Kidney (tissue), 14 donors: ENCODE data around the gene DLL4. TPM values are rescaled to one million over a fixed set of nuclear protein-coding genes. Genes with fewer than 3 reads are reported as not detected.

Experiments used
- DNase-seq, 5 donors: peaks; one replicate each; pipeline ENCODE4 v3.0.0-alpha.2; 2013 to 2020
- FAIRE-seq: peaks from 2 replicates; lab custom pipeline; 2012; peaks lifted over from hg19 to GRCh38; lab: Jason Lieb, UNC
- H3K27ac ChIP-seq, 2 donors: one replicate each; pipeline ENCODE4 v1.7.0; 2013; ENCODE audit warnings: low read depth in 2 of 2, low read length in 2 of 2, inconsistent platforms in 1 of 2
- H3K27me3 ChIP-seq: one replicate; pipeline ENCODE4 v1.7.1; 2013; ENCODE audit warnings: low read length, inconsistent platforms; ENCODE audit not compliant: control insufficient read depth, insufficient read depth
- H3K36me3 ChIP-seq, 3 donors: one replicate each; pipeline versions ENCODE4 v1.7.0 to v1.7.1; 2013; ENCODE audit warnings: low read length in 3 of 3, control low read depth in 1 of 3, inconsistent platforms in 1 of 3; ENCODE audit not compliant: insufficient read depth in 3 of 3, control insufficient read depth in 2 of 3
- H3K4me1 ChIP-seq, 3 donors: one replicate each; pipeline versions ENCODE4 v1.7.0 to v1.7.1; 2013; ENCODE audit warnings: low read length in 3 of 3, inconsistent platforms in 1 of 3, low read depth in 1 of 3; ENCODE audit not compliant: control insufficient read depth in 2 of 3, insufficient read depth in 2 of 3
- H3K4me3 ChIP-seq, 3 donors: one replicate each; pipeline versions ENCODE4 v1.7.0 to v1.8.1; 2013; ENCODE audit warnings: low read length in 3 of 3, control low read depth in 1 of 3, inconsistent platforms in 1 of 3
- H3K9ac ChIP-seq, 3 donors: one replicate each; pipeline versions ENCODE4 v1.7.0 to v1.7.1; 2013; ENCODE audit warnings: low read length in 3 of 3, control low read depth in 1 of 3, inconsistent platforms in 1 of 3
- H3K9me3 ChIP-seq, 3 donors: one replicate each; pipeline versions ENCODE4 v1.7.0 to v1.7.1; 2013; ENCODE audit warnings: low read length in 3 of 3, control low read depth in 1 of 3, inconsistent platforms in 1 of 3; ENCODE audit not compliant: control insufficient read depth in 2 of 3, insufficient read depth in 1 of 3
- intact Hi-C: fragments of 100-400 bp; cut with DNase I; formaldehyde crosslinking; loops from one replicate; pipeline ENCODE4 v1.11.1; 2022
- polyA plus RNA-seq: library from polyadenylated mRNA; stranded (reverse); fragments of 350-450 nt; fragmentation: Illumina TruSeq; extraction: RNeasy Lipid Tissue Mini Kit (QIAGEN cat#74804); gene quantifications from one replicate; pipeline ENCODE4 v1.2.3, GENCODE V29; 2014; ENCODE audit warnings: low read depth, low replicate concordance; ENCODE audit not compliant: insufficient read depth
- total RNA-seq: library from RNA; stranded (reverse); fragmentation: NEBNext Ultra II Directional; extraction: Animal tissue kit (Norgen Biotek cat#: 25700); gene quantifications from one replicate; pipeline ENCODE4 v1.2.1, GENCODE V29; 2021
- TF ChIP-seq, protein P1 (sequence below): IDR thresholded peaks from 3 replicates; pipeline ENCODE4 v1.5.1; 2012; ENCODE audit warnings: mild to moderate bottlenecking, moderate library complexity, borderline replicate concordance; ENCODE audit not compliant: insufficient read depth; ENCODE audit errors: extremely low read depth
- donor health status: control.
- donor health status: control.
- donor health status: control.
- donor health status: control.
- donor health status: control.
- donor health status: DM: yes; HTN: yes; CAD: no.
- donor health status: Normal renal cell carcinoma (clear cell type).

DLL4 gene
- total and polyA plus RNA-seq, 2 donors from 2014 or later, result 5.8 to 9.4 TPM

- DNase-seq, result no peak
- intact Hi-C loops, result no loop called here
- FAIRE-seq, result no peak
- H3K36me3 ChIP-seq, result no peaks in the 10 kb centered on the region
- H3K9me3 ChIP-seq, result no peaks in the 10 kb centered on the region
- peaks cover 0 to 23% (median 9%) of the 10 kb centered on the region in 3 donors for H3K4me1 ChIP-seq
- no peak overlapping the region for H3K27ac ChIP-seq
- H3K4me3 ChIP-seq, result no peak overlapping the region
- H3K9ac ChIP-seq, result no peak overlapping the region
- no peaks in the 10 kb centered on the region for H3K27me3 ChIP-seq
- TF ChIP-seq, protein P1, sequence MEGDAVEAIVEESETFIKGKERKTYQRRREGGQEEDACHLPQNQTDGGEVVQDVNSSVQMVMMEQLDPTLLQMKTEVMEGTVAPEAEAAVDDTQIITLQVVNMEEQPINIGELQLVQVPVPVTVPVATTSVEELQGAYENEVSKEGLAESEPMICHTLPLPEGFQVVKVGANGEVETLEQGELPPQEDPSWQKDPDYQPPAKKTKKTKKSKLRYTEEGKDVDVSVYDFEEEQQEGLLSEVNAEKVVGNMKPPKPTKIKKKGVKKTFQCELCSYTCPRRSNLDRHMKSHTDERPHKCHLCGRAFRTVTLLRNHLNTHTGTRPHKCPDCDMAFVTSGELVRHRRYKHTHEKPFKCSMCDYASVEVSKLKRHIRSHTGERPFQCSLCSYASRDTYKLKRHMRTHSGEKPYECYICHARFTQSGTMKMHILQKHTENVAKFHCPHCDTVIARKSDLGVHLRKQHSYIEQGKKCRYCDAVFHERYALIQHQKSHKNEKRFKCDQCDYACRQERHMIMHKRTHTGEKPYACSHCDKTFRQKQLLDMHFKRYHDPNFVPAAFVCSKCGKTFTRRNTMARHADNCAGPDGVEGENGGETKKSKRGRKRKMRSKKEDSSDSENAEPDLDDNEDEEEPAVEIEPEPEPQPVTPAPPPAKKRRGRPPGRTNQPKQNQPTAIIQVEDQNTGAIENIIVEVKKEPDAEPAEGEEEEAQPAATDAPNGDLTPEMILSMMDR, result no peak
Observed at GRCh38 chr15:40911693-40912092, 17.4 kb upstream of the DLL4 start.

GRCh38 chr15:40912478-40912877, 16.7 kb upstream of the DLL4 start:
- no peak for FAIRE-seq

GRCh38 chr15:40914013-40914412, 15.1 kb upstream of the DLL4 start:
- Histone ChIP-seq H3K9ac (no peak overlapping the region), H3K4me3 (peak overlapping the region in 1 of 3 donors; percentile 13), H3K27ac (no peak overlapping the region), H3K27me3 (no peaks in the 10 kb centered on the region), H3K4me1 (peaks cover 0 to 15% (median 9%) of the 10 kb centered on the region in 3 donors), H3K36me3 (no peaks in the 10 kb centered on the region), H3K9me3 (no peaks in the 10 kb centered on the region)
- TF ChIP-seq, protein P1, result no peak
- intact Hi-C loops, result no loop called here
- FAIRE-seq (no peak), DNase-seq (no peak)

More at GRCh38 chr15:40912478-40912877, 16.7 kb upstream of the DLL4 start:
- no peak overlapping the region for H3K4me3 ChIP-seq
- H3K9me3 ChIP-seq, result no peaks in the 10 kb centered on the region
- H3K27me3 ChIP-seq, result no peaks in the 10 kb centered on the region
- H3K27ac ChIP-seq, result no peak overlapping the region
- H3K36me3 ChIP-seq, result no peaks in the 10 kb centered on the region
- DNase-seq, result no peak
- TF ChIP-seq, protein P1, result no peak
- intact Hi-C loops, result no loop called here
- no peak overlapping the region for H3K9ac ChIP-seq
- peaks cover 0 to 19% (median 9%) of the 10 kb centered on the region in 3 donors for H3K4me1 ChIP-seq

GRCh38 chr15:40914486-40914885, 14.7 kb upstream of the DLL4 start:
- TF ChIP-seq, protein P1, result no peak
- FAIRE-seq (no peak), DNase-seq (no peak)
- Histone ChIP-seq H3K4me3 (no peak overlapping the region), H3K27ac (peak overlapping the region; percentile 25 to 71), H3K36me3 (no peaks in the 10 kb centered on the region), H3K4me1 (peaks cover 0 to 14% (median 9%) of the 10 kb centered on the region in 3 donors), H3K9me3 (no peaks in the 10 kb centered on the region), H3K9ac (no peak overlapping the region), H3K27me3 (no peaks in the 10 kb centered on the region)
- intact Hi-C loops, result no loop called here
